ENCODE measurements around the gene R3HCC1L.

- TF ChIP-seq, protein P1, sequence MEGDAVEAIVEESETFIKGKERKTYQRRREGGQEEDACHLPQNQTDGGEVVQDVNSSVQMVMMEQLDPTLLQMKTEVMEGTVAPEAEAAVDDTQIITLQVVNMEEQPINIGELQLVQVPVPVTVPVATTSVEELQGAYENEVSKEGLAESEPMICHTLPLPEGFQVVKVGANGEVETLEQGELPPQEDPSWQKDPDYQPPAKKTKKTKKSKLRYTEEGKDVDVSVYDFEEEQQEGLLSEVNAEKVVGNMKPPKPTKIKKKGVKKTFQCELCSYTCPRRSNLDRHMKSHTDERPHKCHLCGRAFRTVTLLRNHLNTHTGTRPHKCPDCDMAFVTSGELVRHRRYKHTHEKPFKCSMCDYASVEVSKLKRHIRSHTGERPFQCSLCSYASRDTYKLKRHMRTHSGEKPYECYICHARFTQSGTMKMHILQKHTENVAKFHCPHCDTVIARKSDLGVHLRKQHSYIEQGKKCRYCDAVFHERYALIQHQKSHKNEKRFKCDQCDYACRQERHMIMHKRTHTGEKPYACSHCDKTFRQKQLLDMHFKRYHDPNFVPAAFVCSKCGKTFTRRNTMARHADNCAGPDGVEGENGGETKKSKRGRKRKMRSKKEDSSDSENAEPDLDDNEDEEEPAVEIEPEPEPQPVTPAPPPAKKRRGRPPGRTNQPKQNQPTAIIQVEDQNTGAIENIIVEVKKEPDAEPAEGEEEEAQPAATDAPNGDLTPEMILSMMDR (IDR thresholded peaks at IDR 0.05) = peak; percentile 69 to 81 (median 74)
- no peak for TF ChIP-seq POLR2A (IDR thresholded peaks at IDR 0.05)
Observed at GRCh38 chr10:98170249-98171117, 36.0 kb downstream of the R3HCC1L start.
